HG03439 (cell line): Measurements from ENCODE around the gene UCK1.
"Not testable (repeated sequence)": the region's sequence is repeated elsewhere in the genome, so short reads cannot be mapped to it uniquely, and the experiment has no call there.

Source experiments
- ATAC-seq: cut with Tn5 transposase; IDR thresholded peaks from one replicate; pipeline ENCODE4 v1.9.1; 2021; ENCODE audit warnings: mild to moderate bottlenecking, moderate library complexity; ENCODE audit not compliant: unreplicated experiment

UCK1 gene

DNA sequence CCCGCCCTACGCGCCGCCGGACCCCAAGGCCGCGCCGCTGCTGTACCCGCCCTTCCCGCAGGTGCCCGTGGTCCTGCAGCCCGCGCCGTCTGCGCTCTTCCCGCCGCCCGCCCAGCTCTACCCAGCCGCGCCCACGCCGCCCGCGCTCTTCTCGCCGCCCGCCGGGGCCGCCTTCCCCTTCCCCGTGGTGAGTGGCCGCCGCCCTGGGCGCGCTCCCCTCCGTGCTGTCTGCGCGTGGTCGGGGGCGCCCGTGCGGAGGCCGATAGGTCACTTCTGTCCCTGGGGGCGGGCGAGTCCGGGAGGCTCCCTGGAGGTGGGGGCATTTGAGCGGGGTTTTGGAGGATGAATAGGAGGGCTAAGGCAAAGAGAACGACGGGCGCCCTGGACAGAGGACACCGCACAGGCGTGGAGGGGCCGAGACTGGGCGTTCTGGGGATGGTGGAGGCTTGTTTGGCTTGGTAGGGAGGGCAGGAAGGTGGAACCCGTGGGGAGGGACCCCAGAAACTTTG lies 23.8 kb upstream of the UCK1 start:
- ATAC-seq = no peak

DNA sequence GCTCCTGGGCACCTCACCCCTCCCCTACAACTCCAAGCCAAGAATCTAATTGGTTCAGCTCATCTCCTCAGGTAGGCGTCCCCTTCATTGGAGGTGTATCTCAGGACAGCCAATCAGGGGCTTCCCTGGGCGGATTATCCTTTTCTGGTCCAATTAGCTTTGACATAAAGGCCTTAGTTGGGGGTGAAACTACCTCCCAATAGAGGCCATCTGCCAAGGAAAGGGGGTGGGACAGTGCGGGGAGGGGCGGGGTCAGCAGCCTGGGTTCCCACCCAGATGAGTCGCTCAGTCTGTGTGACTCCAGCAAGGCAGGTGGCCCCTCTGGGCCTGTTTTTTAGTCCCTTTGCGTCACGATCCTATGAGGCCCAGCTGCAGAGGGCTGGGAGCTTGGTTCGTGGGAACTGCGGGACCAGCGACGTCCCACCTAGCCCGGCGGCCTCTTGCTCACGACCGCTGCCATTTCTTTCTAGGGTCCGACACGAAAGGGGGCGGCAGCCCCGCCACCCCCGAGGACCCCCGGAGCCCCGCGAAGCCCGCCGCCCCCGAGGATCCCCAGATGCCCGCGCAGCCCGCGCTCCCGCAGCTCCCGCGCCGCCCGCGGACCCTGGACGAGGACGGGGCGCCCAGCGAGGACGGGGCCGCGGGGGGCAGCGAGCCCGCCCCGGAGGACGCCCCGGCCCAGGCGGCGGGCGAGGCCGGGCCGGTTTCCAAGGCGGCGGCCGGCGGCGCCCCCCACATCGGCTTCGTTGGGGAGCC lies 23.2 kb upstream of the UCK1 start:
- no peak for ATAC-seq

DNA sequence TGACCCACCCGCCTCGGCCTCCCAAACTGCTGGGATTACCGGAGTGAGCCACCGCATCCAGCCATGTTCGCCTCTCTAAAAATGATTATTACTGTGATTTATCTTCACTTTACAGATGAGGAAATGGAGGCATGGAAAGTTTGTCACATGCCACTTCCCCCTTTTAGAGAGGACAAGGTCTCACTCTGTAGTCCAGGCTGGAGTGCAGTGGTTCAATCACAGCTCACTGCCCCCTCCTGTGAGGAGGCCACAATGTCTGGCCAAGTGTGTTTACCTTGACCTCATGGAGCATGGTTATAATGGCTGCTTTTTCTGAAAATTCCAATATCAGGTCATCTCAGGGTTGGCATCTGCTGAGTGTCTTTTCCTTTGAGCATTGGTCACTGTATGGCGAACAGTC lies 21.0 kb upstream of the UCK1 start:
- ATAC-seq = no peak

DNA sequence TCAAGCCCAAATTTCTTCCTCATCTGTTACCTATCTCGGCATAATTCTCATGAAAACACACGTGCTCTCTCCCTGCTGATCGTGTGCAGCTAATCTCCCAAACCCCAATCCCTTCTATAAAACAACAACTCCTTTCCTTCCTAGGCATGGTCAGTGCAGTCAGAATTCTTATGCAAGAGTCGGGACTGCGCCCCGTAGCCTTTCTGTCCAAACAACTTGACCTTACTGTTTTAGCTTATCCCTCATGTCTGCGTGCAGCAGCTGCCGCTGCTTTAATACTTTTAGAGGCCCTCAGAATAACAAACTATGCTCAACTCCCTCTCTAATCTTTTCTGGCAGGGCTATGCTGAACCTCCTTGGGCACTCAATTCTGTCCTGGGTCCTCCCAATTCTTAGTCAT lies 19.4 kb upstream of the UCK1 start:
- ATAC-seq = not testable (repeated sequence)

GRCh38 chr9:131549186-131549585 lies 18.1 kb upstream of the UCK1 start:
- not testable (repeated sequence) for ATAC-seq

GRCh38 chr9:131546336-131547084 lies 15.4 kb upstream of the UCK1 start:
- no peak for ATAC-seq

GRCh38 chr9:131545786-131546335 lies 14.8 kb upstream of the UCK1 start:
- ATAC-seq = no peak

DNA sequence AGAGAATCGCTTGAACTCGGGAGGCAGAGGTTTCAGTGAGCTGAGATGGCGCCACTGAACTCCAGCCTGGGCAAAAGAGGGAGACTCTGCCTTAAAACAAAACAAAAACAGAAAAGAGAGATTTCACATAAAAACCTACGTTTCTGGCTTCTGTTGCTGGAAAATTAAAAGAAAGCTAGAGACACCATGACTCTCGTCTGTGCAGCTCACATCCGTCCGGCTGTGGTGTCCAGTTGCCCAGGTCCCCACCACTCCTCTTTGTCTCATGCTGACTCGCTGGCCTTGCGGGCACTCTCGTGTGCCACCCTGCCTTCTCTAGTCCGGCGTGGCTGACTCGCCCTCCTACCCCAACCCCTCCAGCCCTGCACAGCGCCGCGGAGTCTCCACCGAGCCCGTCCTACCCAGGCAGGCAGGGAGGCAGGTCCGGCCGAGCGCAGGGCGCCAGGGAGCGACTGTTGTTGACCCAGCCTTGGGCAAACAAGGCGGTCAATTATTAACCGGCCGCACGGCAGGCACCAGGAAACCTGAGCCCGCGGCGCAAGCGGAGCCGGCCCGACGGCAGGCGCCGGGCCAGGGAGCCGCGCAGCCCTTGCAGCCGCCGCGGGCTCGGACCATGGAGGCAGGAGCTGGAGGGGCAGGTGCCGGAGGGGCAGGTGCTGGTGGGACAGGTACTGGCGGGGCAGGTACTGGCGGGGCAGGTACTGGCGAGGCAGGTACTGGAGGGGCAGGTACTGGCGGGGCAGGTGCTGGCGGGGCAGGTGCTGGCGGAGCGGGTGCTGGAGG lies 14.1 kb upstream of the UCK1 start, which contains the start of gene PRRT1B:
TSS of gene PRRT1B (plus strand) at position 521 of the 783 bp plus-strand sequence. CDS start at position 614, 93 bp downstream.
- ATAC-seq = no peak

GRCh38 chr9:131543141-131543540 lies 12.1 kb upstream of the UCK1 start:
- ATAC-seq = no peak

DNA sequence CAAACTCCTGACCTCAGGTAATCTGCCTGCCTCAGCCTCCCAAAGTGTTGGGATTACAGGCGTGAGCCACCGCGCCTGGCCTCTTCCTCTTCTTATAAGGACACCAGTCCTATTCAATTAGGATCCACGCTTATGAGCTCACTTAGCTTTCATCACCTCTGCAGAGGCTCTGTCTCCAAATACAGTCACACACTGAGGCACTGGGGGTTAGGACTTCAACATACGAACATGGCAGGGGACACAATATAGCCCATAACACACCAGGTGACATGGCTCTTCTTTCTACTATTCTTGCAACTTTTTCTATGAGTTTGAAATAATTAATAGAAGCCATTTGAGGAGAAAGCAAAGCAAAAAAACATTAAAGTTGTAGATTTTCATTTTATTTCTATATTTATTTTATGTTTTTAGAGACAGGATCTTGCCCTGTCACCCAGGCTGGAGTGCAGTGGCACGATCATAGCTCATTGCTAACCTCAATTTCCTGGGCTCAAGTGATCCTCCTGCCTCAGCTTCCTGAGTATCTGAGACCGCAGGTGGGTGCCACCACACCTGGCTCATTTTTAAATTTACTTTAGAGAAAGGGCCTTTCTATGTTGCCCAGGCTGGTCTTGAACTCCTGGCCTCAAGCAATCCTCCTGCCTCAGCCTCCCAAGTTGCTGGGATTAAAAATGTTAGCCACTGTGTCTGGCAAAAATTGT lies 8.3 kb upstream of the UCK1 start:
- ATAC-seq = no peak

DNA sequence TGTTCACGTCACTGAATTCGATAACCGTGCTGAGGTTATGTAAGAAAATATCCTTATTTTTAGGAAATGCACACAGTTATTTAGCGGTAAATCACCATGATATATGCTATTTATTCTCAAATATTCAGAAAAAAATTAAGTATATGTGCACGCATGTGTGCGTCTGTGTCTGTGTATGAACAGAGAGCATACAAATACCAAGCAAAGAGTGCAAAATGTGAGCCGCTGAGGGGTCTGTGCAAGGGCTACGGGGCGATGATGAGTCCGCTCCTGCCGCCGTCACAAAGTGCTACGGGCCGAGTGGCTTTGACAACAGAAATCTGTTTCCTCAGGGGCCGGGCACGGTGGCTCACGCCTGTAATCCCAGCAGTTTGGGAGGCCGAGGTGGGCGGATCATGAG lies 6.9 kb upstream of the UCK1 start:
- no peak for ATAC-seq

- ATAC-seq = no peak
These were observed 3.7 kb upstream of the UCK1 start for GRCh38 chr9:131534721-131535237.

DNA sequence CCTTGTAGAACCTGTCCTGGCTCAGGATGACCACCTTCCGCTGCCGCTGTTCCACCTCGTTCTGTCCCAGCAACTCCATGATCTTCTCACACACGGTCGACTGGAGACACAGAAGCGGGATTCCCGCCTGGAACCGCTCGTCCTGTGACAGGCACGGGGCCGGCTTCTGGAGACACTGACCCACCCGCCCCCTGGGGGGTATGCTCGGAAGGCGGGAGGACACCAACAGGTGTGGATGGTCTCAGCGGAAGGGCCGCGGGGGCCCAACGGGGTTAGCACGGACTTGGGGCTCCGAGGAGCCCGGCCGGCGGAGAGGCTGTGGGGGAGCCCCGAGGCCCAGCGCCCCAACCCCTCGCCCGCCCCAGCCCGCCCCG lies 530 bp downstream of the UCK1 start:
- ATAC-seq = peak; percentile 14

DNA sequence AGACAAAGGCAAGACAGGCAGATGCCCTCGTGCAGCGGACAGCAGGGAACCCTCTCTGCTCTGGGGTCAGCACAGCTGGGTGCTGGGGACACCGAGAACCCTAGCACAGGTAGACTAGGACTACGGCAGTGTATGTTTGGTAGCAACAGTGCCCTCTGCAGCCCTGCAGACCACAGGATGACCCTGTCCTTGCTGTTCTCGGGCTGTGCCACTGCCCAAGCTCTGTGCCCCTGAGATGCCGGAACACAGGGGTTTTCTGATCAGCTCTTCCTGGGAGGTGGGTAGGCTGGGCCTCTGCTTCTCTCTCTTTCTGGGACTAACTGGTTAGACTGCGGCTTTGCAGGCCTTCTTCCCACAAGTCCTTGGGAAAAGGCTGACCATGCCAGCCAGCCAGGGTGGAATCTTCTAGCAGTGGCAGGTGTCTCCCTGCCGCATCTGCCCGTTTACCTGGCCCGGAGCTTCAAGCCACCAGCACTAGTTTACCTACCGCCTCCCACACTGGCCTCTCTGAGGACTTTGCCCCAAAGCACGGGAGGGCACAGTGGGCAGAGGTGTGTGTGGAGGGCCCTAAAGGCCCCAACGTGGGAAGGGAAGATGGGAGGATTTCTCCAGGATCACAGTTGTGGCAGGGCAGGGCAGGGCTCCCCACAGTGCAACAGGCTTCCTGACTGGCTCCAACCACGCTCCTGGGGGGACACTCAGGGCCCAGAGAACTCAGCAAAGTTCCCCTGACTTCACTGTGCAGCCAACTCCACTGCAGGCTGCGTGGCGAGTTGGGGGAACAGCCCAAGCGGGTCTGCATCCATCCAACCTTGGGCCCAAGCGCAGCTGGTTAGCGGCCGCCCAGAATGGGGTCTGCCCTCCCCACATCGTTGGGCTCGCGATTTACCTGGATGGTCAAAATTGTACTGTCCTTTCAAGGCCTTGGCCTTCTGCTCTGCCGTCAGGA lies 1.2 kb downstream of the UCK1 start:
- ATAC-seq = no peak

DNA sequence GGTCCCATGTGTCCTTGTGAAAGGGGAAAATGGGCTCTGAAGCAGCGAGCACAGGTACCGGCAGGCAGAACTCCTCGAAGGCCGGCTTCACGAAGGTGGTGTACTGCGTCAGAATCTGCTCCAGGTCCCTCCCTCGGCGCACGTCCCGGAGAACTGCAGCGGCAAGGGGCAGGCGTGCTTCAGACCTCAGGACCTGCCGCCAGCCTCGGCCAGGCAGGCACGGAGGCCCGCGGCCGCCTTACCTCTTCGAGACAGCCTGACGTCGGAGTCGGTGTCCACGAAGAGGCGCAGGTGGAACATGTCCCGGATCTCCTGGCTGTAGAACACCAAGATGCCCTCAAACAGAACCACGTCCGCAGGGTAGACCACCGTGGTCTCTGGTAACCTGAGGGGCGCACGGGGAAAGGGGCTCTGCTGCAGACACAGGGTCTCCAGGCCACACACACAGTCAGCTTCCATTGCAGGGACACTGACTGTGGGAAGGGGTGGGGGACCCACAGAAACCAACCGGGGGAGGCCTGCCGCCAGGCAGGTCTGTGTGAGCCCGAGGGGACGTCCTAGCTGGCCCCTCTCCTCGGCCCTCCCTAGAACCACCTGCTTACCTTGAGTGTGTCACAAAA lies 2.1 kb downstream of the UCK1 start:
- no peak for ATAC-seq

GRCh38 chr9:131528186-131528585 lies 2.9 kb downstream of the UCK1 start:
- ATAC-seq = no peak

- ATAC-seq = no peak
These were observed 5.2 kb downstream of the UCK1 start for GRCh38 chr9:131525643-131526565.
